Measurements from ENCODE around the gene EP300.

EP300 gene

GRCh38 chr22:41201141-41201540 lies 108.7 kb downstream of the EP300 start (continued):
- TF ChIP-seq ZNF211 (tag by site-specific recombination; IDR thresholded peaks at IDR 0.05; ENCODE audit: low read depth) (no peak), SETDB1 (IDR thresholded peaks at IDR 0.05; ENCODE audit: insufficient read length, low read length) (no peak), ZNF433 (tag by site-specific recombination; IDR thresholded peaks at IDR 0.05; ENCODE audit: low read depth) (no peak), ZNF266 (tag by site-specific recombination; IDR thresholded peaks at IDR 0.05; ENCODE audit: low read depth) (no peak)

- no peaks in the 10 kb centered on the region for H3K9me3 ChIP-seq (ENCODE audit: control insufficient read depth, insufficient read depth, low read depth, low read length)
- H3K36me3 ChIP-seq (ENCODE audit: control insufficient read depth in 2 of 2, insufficient read depth in 1 of 2, low read length in 2 of 2), result peaks cover 4 to 7% of the 10 kb centered on the region in 2 experiments; a peak in 2 of 3 replicates
- no peak overlapping the region for H3K27ac ChIP-seq (ENCODE audit: extremely low read depth, low read depth, low read length)
- H3K4me3 ChIP-seq (ENCODE audit: low read depth, low read length), result no peak overlapping the region
- ChIA-PET POLR2A (no interaction called here), CTCF (no interaction called here)
- 0 out of 2 replicates have a peak, but pooled peaks cover 2% of the 10 kb centered on the region for H3K4me1 ChIP-seq (ENCODE audit: control insufficient read depth, insufficient read depth, low read length)
- no peak for TF ChIP-seq ZNF211 (tag by site-specific recombination; IDR thresholded peaks at IDR 0.05; ENCODE audit: low read depth)
- peak; percentile 21; the same call in 1 of the 2 replicates for TF ChIP-seq ZNF580 (tag by site-specific recombination; IDR thresholded peaks at IDR 0.05)
- TF ChIP-seq ZNF280D (tag by site-specific recombination; IDR thresholded peaks at IDR 0.05), result 0 out of 2 replicates have a peak, but pooled peaks have one; percentile 22
- TF ChIP-seq ZNF623 (tag by site-specific recombination; IDR thresholded peaks at IDR 0.05), result peak; percentile 99
- TF ChIP-seq ZNF561 (tag by site-specific recombination; IDR thresholded peaks at IDR 0.05; ENCODE audit: borderline replicate concordance), result no peak
These were observed 110.7 kb downstream of the EP300 start for GRCh38 chr22:41203118-41203517.

- H3K9me3 ChIP-seq (ENCODE audit: control insufficient read depth, insufficient read depth, low read depth, low read length), result no peaks in the 10 kb centered on the region
- peaks cover 9 to 16% of the 10 kb centered on the region in 2 experiments; a peak in 2 of 3 replicates for H3K36me3 ChIP-seq (ENCODE audit: control insufficient read depth in 2 of 2, insufficient read depth in 1 of 2, low read length in 2 of 2)
- TF ChIP-seq CTCF (tag by site-specific recombination; IDR thresholded peaks at IDR 0.05), result no peak
- TF ChIP-seq ZNF621 (tag by site-specific recombination; IDR thresholded peaks at IDR 0.05), result no peak
- TF ChIP-seq ZNF221 (tag by site-specific recombination; IDR thresholded peaks at IDR 0.05; ENCODE audit: borderline replicate concordance), result no peak
- no peak for TF ChIP-seq HIC1 (tag by site-specific recombination; IDR thresholded peaks at IDR 0.05)
- no peak for TF ChIP-seq ZNF664 (tag by site-specific recombination; IDR thresholded peaks at IDR 0.05)
- TF ChIP-seq ZBTB10 (tag by site-specific recombination; IDR thresholded peaks at IDR 0.05), result no peak
- TF ChIP-seq HOXD13 (CRISPR knock-in tag; IDR thresholded peaks at IDR 0.05; ENCODE audit: borderline replicate concordance), result no peak
- CTCF ChIA-PET, result interaction anchor here (0.6 kb wide), 1 partner anchor 10 kb away, joined by 3 read pairs; no protein-coding TSS in a partner anchor
- 0 out of 2 replicates have a peak, but pooled peaks cover 2% of the 10 kb centered on the region for H3K4me1 ChIP-seq (ENCODE audit: control insufficient read depth, insufficient read depth, low read length)
- POLR2A ChIA-PET, result no interaction called here
- no peak overlapping the region for H3K27ac ChIP-seq (ENCODE audit: extremely low read depth, low read depth, low read length)
- H3K4me3 ChIP-seq (ENCODE audit: low read depth, low read length), result no peak overlapping the region
These were observed 111.7 kb downstream of the EP300 start for GRCh38 chr22:41204066-41204465.

Data from HEK293 (cell line).